HepG2 (cell line): ENCODE results near the gene KAT6B. TPM values are rescaled to one million over a fixed set of nuclear protein-coding genes. Genes with fewer than 3 reads are reported as not detected.

Source experiments
- ATAC-seq: fragments of 200-7000 bp; cut with Tn5 transposase; 3 replicates; pipeline ENCODE4 v1.9.1; 2020; ENCODE audit warnings: mild to moderate bottlenecking, moderate library complexity
- BruUV-seq: library from RNA; stranded (reverse); fragments of 400-500 nt; replicated peaks from 2 replicates; lab custom pipeline; 2021; lab: Mats Ljungman, UMichigan
- CTCF ChIA-PET: fragments of 300-600 bp; formaldehyde crosslinking; extraction: SDS; loops from one replicate; lab custom pipeline; 2021; ENCODE audit warnings: low total read pairs, inconsistent platforms, low intra/inter-chr PET ratio; lab: Yijun Ruan, JAX
- POLR2A ChIA-PET: fragments of 350-600 bp; sonication (Branson Sonifier 250); formaldehyde crosslinking; loops from one replicate; lab custom pipeline; 2020; ENCODE audit warnings: antibody characterized with exemption, inconsistent platforms; lab: Yijun Ruan, JAX
- DNase-seq: peaks from one replicate; pipeline ENCODE4 v3.0.0-alpha.2; 2015; ENCODE audit warnings: low spot score
- FAIRE-seq: peaks from 3 replicates; lab custom pipeline; 2011; peaks lifted over from hg19 to GRCh38; lab: Jason Lieb, UNC
- H2AFZ ChIP-seq: one replicate; pipeline ENCODE4 v1.6.1; 2011; ENCODE audit warnings: low read length, inconsistent platforms
- H3K27ac ChIP-seq: fragments of 300-600 bp; 3 replicates; pipeline ENCODE4 v1.8.0; 2011; ENCODE audit warnings: mixed run types, mild to moderate bottlenecking, mixed read lengths, low read length, inconsistent platforms; ENCODE audit not compliant: insufficient read depth; ENCODE audit errors: extremely low read length
- H3K27me3 ChIP-seq, 2 experiments: fragments of 200-600 bp in 1 of 2; 2 replicates in 1 of 2; 3 replicates in 1 of 2; pipeline versions ENCODE4 v1.6.0 to v1.8.0; 2011; ENCODE audit warnings: low read length in 2 of 2, mild to moderate bottlenecking in 2 of 2, moderate library complexity in 2 of 2, inconsistent platforms in 1 of 2; ENCODE audit not compliant: insufficient read depth in 2 of 2, control insufficient read depth in 1 of 2
- H3K36me3 ChIP-seq, 2 experiments: fragments of 200-600 bp in 1 of 2; replicated peaks in 1 of 2; 2 replicates in 1 of 2; 3 replicates in 1 of 2; pipeline versions ENCODE4 v1.5.1 to v1.8.0; 2011; ENCODE audit warnings: low read length in 2 of 2, inconsistent platforms in 1 of 2; ENCODE audit not compliant: insufficient read depth in 2 of 2, control insufficient read depth in 1 of 2
- H3K4me1 ChIP-seq: 2 replicates; pipeline ENCODE4 v1.5.1; 2012; ENCODE audit warnings: low read length, inconsistent platforms; ENCODE audit not compliant: insufficient read depth
- H3K4me2 ChIP-seq: 2 replicates; pipeline ENCODE4 v1.6.0; 2011; ENCODE audit warnings: low read depth, low read length, inconsistent platforms
- H3K4me3 ChIP-seq, 3 experiments: fragments of 200-600 bp in 1 of 3; sonication (generic), shearing (Covaris generic) in 1 of 3; replicated peaks in 1 of 3; 2 replicates each; pipeline ENCODE4 v1.5.1; 2011 to 2016; ENCODE audit warnings: low read length in 3 of 3, inconsistent platforms in 2 of 3, low read depth in 2 of 3, mild to moderate bottlenecking in 2 of 3, control low read depth in 1 of 3, mixed read lengths in 1 of 3; ENCODE audit not compliant: insufficient read depth in 1 of 3
- H3K79me2 ChIP-seq: one replicate; pipeline ENCODE4 v1.6.1; 2011; ENCODE audit warnings: low read length, inconsistent platforms; ENCODE audit not compliant: insufficient read depth
- H3K9ac ChIP-seq: 2 replicates; pipeline ENCODE4 v1.6.0; 2011; ENCODE audit warnings: mild to moderate bottlenecking, low read depth, low read length, inconsistent platforms; ENCODE audit not compliant: insufficient read depth
- H3K9me3 ChIP-seq: 2 replicates; pipeline ENCODE4 v1.5.1; 2012; ENCODE audit warnings: mild to moderate bottlenecking, low read length
- H4K20me1 ChIP-seq: 2 replicates; pipeline ENCODE4 v1.6.0; 2011; ENCODE audit warnings: inconsistent platforms, mild to moderate bottlenecking, low read length, moderate library complexity; ENCODE audit not compliant: insufficient read depth
- AHR ChIP-seq: IDR thresholded peaks from 2 replicates; pipeline ENCODE4 v1.6.1; 2018; ENCODE audit warnings: missing genetic modification reagents, missing compliant biosample characterization
- ATF7 ChIP-seq, 2 experiments: fragments of 450-650 bp in 1 of 2; sonication (generic) in 1 of 2; formaldehyde crosslinking in 1 of 2; IDR thresholded peaks; 2 replicates each; pipeline versions ENCODE4 v1.4.0 to v1.6.1; 2016 to 2020; ENCODE audit warnings: antibody characterized with exemption in 1 of 2, mild to moderate bottlenecking in 1 of 2, missing genetic modification reagents in 1 of 2
- DMAP1 ChIP-seq: IDR thresholded peaks from 2 replicates; pipeline ENCODE4 v1.6.1; 2016
- ETV6 ChIP-seq: sonication (generic); formaldehyde crosslinking; conservative IDR thresholded peaks from 2 replicates; pipeline ENCODE4 v1.4.0; 2020; ENCODE audit warnings: missing genetic modification reagents
- MYNN ChIP-seq: sonication (generic); formaldehyde crosslinking; IDR thresholded peaks from 2 replicates; pipeline ENCODE4 v1.4.0; 2020; ENCODE audit warnings: mild to moderate bottlenecking, low read depth, missing genetic modification reagents
- TCF12 ChIP-seq, 2 experiments: fragments of 450-650 bp in 1 of 2; sonication (generic) in 1 of 2; formaldehyde crosslinking in 1 of 2; IDR thresholded peaks; 2 replicates each; pipeline versions ENCODE4 v1.6.1 to v1.8.0; 2017 to 2022; ENCODE audit warnings: antibody characterized with exemption in 1 of 2, mild to moderate bottlenecking in 1 of 2, missing genetic modification reagents in 1 of 2, moderate library complexity in 1 of 2
- TGIF2 ChIP-seq: IDR thresholded peaks from 2 replicates; pipeline ENCODE4 v1.6.1; 2016; ENCODE audit warnings: control low read depth, missing compliant biosample characterization
- ZBTB3 ChIP-seq: sonication (generic); formaldehyde crosslinking; IDR thresholded peaks from 2 replicates; pipeline ENCODE4 v1.4.0; 2020; ENCODE audit warnings: low read depth, mild to moderate bottlenecking, moderate library complexity, missing genetic modification reagents, borderline replicate concordance
- ZFY ChIP-seq: sonication (generic); formaldehyde crosslinking; IDR thresholded peaks from 2 replicates; pipeline ENCODE4 v1.4.0; 2020; ENCODE audit warnings: missing genetic modification reagents
- ZNF407 ChIP-seq: sonication (generic); formaldehyde crosslinking; IDR thresholded peaks from one replicate; pipeline ENCODE4 v1.5.1; 2020; ENCODE audit warnings: mild to moderate bottlenecking, missing genetic modification reagents; ENCODE audit errors: not compliant biosample characterization
- ZNF549 ChIP-seq: sonication (generic); formaldehyde crosslinking; IDR thresholded peaks from 2 replicates; pipeline ENCODE4 v1.5.0; 2020; ENCODE audit warnings: missing genetic modification reagents
- ZNF687 ChIP-seq: sonication (generic); formaldehyde crosslinking; IDR thresholded peaks from 2 replicates; pipeline ENCODE4 v1.5.1; 2020; ENCODE audit warnings: mild to moderate bottlenecking, missing genetic modification reagents, moderate library complexity
- ZSCAN30 ChIP-seq: sonication (generic); formaldehyde crosslinking; IDR thresholded peaks from 2 replicates; pipeline ENCODE4 v1.5.0; 2020; ENCODE audit warnings: mild to moderate bottlenecking, missing genetic modification reagents
- WGBS: methylation state at CpG from one replicate; pipeline ENCODE4 v1.1.6; 2017; ENCODE audit warnings: low lambda C conversion rate; 5-methylcytosine and 5-hydroxymethylcytosine counted together
- in situ Hi-C: cut with HindIII; loops from 2 replicates; pipeline ENCODE4 v1.10.0; 2017; ENCODE audit warnings: low pct_unique_long_range_greater_than_20kb; ENCODE audit not compliant: extremely low pct_ligation_motif_present
- intact Hi-C: fragments of 100-400 bp; cut with micrococcal nuclease; formaldehyde crosslinking; loops from one replicate; pipeline ENCODE4 v1.10.0; 2022; ENCODE audit not compliant: unreplicated experiment
- polyA plus RNA-seq, 8 experiments: library from polyadenylated mRNA; depleted of rRNA in 3 of 8; stranded (reverse) in 7 of 8; unstranded in 1 of 8; fragments of >200 nt; fragmentation: Illumina TruSeq in 4 of 8; extraction: Trizol in 4 of 8; gene quantifications; 2 replicates each; pipeline versions ENCODE4 v1.2.1 to v1.2.3, GENCODE V29; 2011 to 2016; ENCODE audit warnings: low read depth in 4 of 8, missing spikeins in 1 of 8, mixed read lengths in 1 of 8; ENCODE audit not compliant: insufficient read depth in 1 of 8
- total RNA-seq, 5 experiments: library from RNA; depleted of rRNA; stranded (reverse); fragments of >200 nt; fragmentation: Illumina TruSeq; extraction: Trizol; gene quantifications; 2 replicates each; pipeline ENCODE4 v1.2.3, GENCODE V29; 2016; ENCODE audit warnings: low read depth in 1 of 5

The KAT6B gene
- total and polyA plus RNA-seq, 2 of the 13 experiments (the other 11 are each of a cell fraction or from before 2014, with no cell fraction given): 3.0 to 9.5 TPM

GRCh38 chr10:74868392-74868977 is 42.1 kb downstream of the KAT6B start:
- H3K9me3 ChIP-seq: no peaks in the 10 kb centered on the region
- H3K36me3 ChIP-seq: peaks cover 0 to 2% of the 10 kb centered on the region in 2 experiments; a peak in 3 of 5 replicates
- no peak overlapping the region for H2AFZ ChIP-seq
- in situ Hi-C loops (no loop called here), intact Hi-C loops (no loop called here)
- no peak overlapping the region for H3K4me3 ChIP-seq
- H4K20me1 ChIP-seq: no peaks in the 10 kb centered on the region
- ATAC-seq (no peak), DNase-seq (no peak), FAIRE-seq (no peak)
- BruUV-seq: no TSS peak
- H3K4me1 ChIP-seq: peaks cover 8% of the 10 kb centered on the region
- ChIA-PET POLR2A (no interaction called here), CTCF (no interaction called here)
- no peaks in the 10 kb centered on the region for H3K79me2 ChIP-seq
- no peak overlapping the region for H3K4me2 ChIP-seq
- no peak overlapping the region for H3K9ac ChIP-seq
- WGBS: 97% methylated on average over 3 of the region's 3 CpGs
- no peak overlapping the region for H3K27ac ChIP-seq
- H3K27me3 ChIP-seq: no peaks in the 10 kb centered on the region
- TF ChIP-seq ATF7 (IDR thresholded peaks at IDR 0.05) (no peak), ATF7 (CRISPR knock-in tag; IDR thresholded peaks at IDR 0.05) (no peak), ETV6 (CRISPR knock-in tag) (no peak), ZFY (CRISPR knock-in tag) (no peak), ZNF549 (CRISPR knock-in tag) (no peak), TCF12 (IDR thresholded peaks at IDR 0.05) (no peak), TCF12 (CRISPR knock-in tag; IDR thresholded peaks at IDR 0.05) (no peak), ZNF687 (CRISPR knock-in tag) (no peak), ZNF407 (no peak), TGIF2 (CRISPR knock-in tag) (no peak), ZSCAN30 (CRISPR knock-in tag) (no peak), MYNN (CRISPR knock-in tag) (no peak), DMAP1 (no peak), AHR (CRISPR knock-in tag) (no peak), ZBTB3 (CRISPR knock-in tag) (no peak)
